ENCODE results near the gene PGC. TPM values are rescaled to one million over a fixed set of nuclear protein-coding genes. Genes with fewer than 3 reads are reported as not detected.

The PGC gene
- total and polyA plus RNA-seq, 2 donors (not counting 1 experiment from before 2014, with no cell fraction given) = not detected

GRCh38 chr6:41692730-41693129, 54.5 kb downstream of the PGC start:
- no peak overlapping the region for H3K4me2 ChIP-seq (replicated peaks; ENCODE audit: low read depth, low read length, poor library complexity, severe bottlenecking)
- H3K27me3 Mint-ChIP-seq = no peaks in the 10 kb centered on the region
- CTCF ChIA-PET = interaction anchor here (0.8 to 6.3 kb wide), 4 partner anchors 8 to 90 kb away, joined by 3 to 51 read pairs (median 18); no protein-coding TSS in a partner anchor
- H3K9ac ChIP-seq (ENCODE audit: low read length) = no peak overlapping the region
- peaks cover 45% of the 10 kb centered on the region for H3K4me1 Mint-ChIP-seq
- H3K4me1 ChIP-seq (ENCODE audit: control insufficient read depth in 2 of 2, insufficient read depth in 2 of 2, low read length in 2 of 2) = peaks cover 25 to 41% of the 10 kb centered on the region in 2 donors
- H3K9me3 Mint-ChIP-seq (ENCODE audit: insufficient read depth) = no peaks in the 10 kb centered on the region
- WGBS (ENCODE audit: insufficient coverage) = 96% methylated on average over 2 of the region's 2 CpGs
- POLR2A ChIA-PET = interaction anchor here (0.6 kb wide), 1 partner anchor 94 kb away, joined by 4 read pairs; no protein-coding TSS in a partner anchor
- intact Hi-C loops (cut with micrococcal nuclease) = no loop called here
- H3K27ac ChIP-seq (ENCODE audit: low read length in 2 of 2) = peak overlapping the region in 1 of 2 donors; percentile 75
- no peak for ATAC-seq (ENCODE audit: low read depth)
- peaks cover 0 to 67% of the 10 kb centered on the region in 2 experiments for H3K36me3 ChIP-seq (replicated peaks in 1 of 2; ENCODE audit: control extremely low read depth in 1 of 2, control insufficient read depth in 1 of 2, extremely low read depth in 1 of 2, insufficient read depth in 2 of 2, low read length in 1 of 2)
- H3K4me3 Mint-ChIP-seq = no peak overlapping the region
- H4K20me1 ChIP-seq (ENCODE audit: control insufficient read depth, insufficient read depth, low read length, poor library complexity, severe bottlenecking) = peaks cover 94% of the 10 kb centered on the region
- no peaks in the 10 kb centered on the region for H3K27me3 ChIP-seq (replicated peaks in 1 of 4; ENCODE audit: control extremely low read depth in 1 of 4, control insufficient read depth in 3 of 4, insufficient read depth in 4 of 4, low read length in 3 of 4)
- no peak overlapping the region for H3K4me3 ChIP-seq (ENCODE audit: control extremely low read depth in 1 of 5, extremely low read depth in 1 of 5, insufficient read depth in 1 of 5, low read depth in 2 of 5, low read length in 4 of 5)
- peaks cover 75% of the 10 kb centered on the region for H3K79me2 ChIP-seq (ENCODE audit: control insufficient read depth, insufficient read depth, low read length)
- peak overlapping the region; percentile 88 for H3K27ac Mint-ChIP-seq
- H3K9me3 ChIP-seq (ENCODE audit: control extremely low read depth in 1 of 3, control insufficient read depth in 2 of 3, insufficient read depth in 1 of 3, low read length in 2 of 3) = no peaks in the 10 kb centered on the region
- no peak overlapping the region for H2AFZ ChIP-seq (ENCODE audit: insufficient read depth, low read depth, low read length, poor library complexity, severe bottlenecking)
- TF ChIP-seq EZH2 (IDR thresholded peaks at IDR 0.05; ENCODE audit: borderline replicate concordance, insufficient read depth, low read depth, low read length, poor library complexity, severe bottlenecking) = no peak
- TF ChIP-seq CTCF (IDR thresholded peaks at IDR 0.05) = no peak
- no peak for DNase-seq

- CTCF ChIA-PET = interaction anchor here (0.8 to 6.3 kb wide), 3 partner anchors 8 to 41 kb away, joined by 3 to 51 read pairs (median 3); no protein-coding TSS in a partner anchor
- H3K79me2 ChIP-seq (ENCODE audit: control insufficient read depth, insufficient read depth, low read length) = peaks cover 70% of the 10 kb centered on the region
- no peak overlapping the region for H3K9ac ChIP-seq (ENCODE audit: low read length)
- peaks cover 42% of the 10 kb centered on the region for H3K4me1 Mint-ChIP-seq
- H4K20me1 ChIP-seq (ENCODE audit: control insufficient read depth, insufficient read depth, low read length, poor library complexity, severe bottlenecking) = peaks cover 95% of the 10 kb centered on the region
- no peak overlapping the region for H3K4me3 Mint-ChIP-seq
- H3K4me1 ChIP-seq (ENCODE audit: control insufficient read depth in 2 of 2, insufficient read depth in 2 of 2, low read length in 2 of 2) = peaks cover 25 to 41% of the 10 kb centered on the region in 2 donors
- POLR2A ChIA-PET = interaction anchor here (0.6 kb wide), 1 partner anchor 10 kb away, joined by 4 read pairs; no protein-coding TSS in a partner anchor
- no peaks in the 10 kb centered on the region for H3K27me3 ChIP-seq (replicated peaks in 1 of 4; ENCODE audit: control extremely low read depth in 1 of 4, control insufficient read depth in 3 of 4, insufficient read depth in 4 of 4, low read length in 3 of 4)
- intact Hi-C loops (cut with micrococcal nuclease) = no loop called here
- peaks cover 0 to 69% of the 10 kb centered on the region in 2 experiments for H3K36me3 ChIP-seq (replicated peaks in 1 of 2; ENCODE audit: control extremely low read depth in 1 of 2, control insufficient read depth in 1 of 2, extremely low read depth in 1 of 2, insufficient read depth in 2 of 2, low read length in 1 of 2)
- no peaks in the 10 kb centered on the region for H3K9me3 ChIP-seq (ENCODE audit: control extremely low read depth in 1 of 3, control insufficient read depth in 2 of 3, insufficient read depth in 1 of 3, low read length in 2 of 3)
- H3K4me2 ChIP-seq (replicated peaks; ENCODE audit: low read depth, low read length, poor library complexity, severe bottlenecking) = no peak overlapping the region
- H3K4me3 ChIP-seq (ENCODE audit: control extremely low read depth in 1 of 5, extremely low read depth in 1 of 5, insufficient read depth in 1 of 5, low read depth in 2 of 5, low read length in 4 of 5) = no peak overlapping the region
- H3K9me3 Mint-ChIP-seq (ENCODE audit: insufficient read depth) = no peaks in the 10 kb centered on the region
- ATAC-seq (ENCODE audit: low read depth) (no peak), DNase-seq (no peak)
- H3K27ac ChIP-seq (ENCODE audit: low read length in 2 of 2) = peak overlapping the region in 1 of 2 donors; percentile 75
- H3K27ac Mint-ChIP-seq = peak overlapping the region; percentile 88
- TF ChIP-seq EZH2 (IDR thresholded peaks at IDR 0.05; ENCODE audit: borderline replicate concordance, insufficient read depth, low read depth, low read length, poor library complexity, severe bottlenecking) (no peak), CTCF (IDR thresholded peaks at IDR 0.05) (no peak)
- no peak overlapping the region for H2AFZ ChIP-seq (ENCODE audit: insufficient read depth, low read depth, low read length, poor library complexity, severe bottlenecking)
- H3K27me3 Mint-ChIP-seq = no peaks in the 10 kb centered on the region
Observed at GRCh38 chr6:41692080-41692675, 55.0 kb downstream of the PGC start.
